HG02973 (cell line): ENCODE data around the gene VPREB3.

Experiments used
- ATAC-seq: cut with Tn5 transposase; IDR thresholded peaks from one replicate; pipeline ENCODE4 v1.9.1; 2021; ENCODE audit warnings: moderate library complexity; ENCODE audit not compliant: unreplicated experiment

Gene VPREB3

DNA sequence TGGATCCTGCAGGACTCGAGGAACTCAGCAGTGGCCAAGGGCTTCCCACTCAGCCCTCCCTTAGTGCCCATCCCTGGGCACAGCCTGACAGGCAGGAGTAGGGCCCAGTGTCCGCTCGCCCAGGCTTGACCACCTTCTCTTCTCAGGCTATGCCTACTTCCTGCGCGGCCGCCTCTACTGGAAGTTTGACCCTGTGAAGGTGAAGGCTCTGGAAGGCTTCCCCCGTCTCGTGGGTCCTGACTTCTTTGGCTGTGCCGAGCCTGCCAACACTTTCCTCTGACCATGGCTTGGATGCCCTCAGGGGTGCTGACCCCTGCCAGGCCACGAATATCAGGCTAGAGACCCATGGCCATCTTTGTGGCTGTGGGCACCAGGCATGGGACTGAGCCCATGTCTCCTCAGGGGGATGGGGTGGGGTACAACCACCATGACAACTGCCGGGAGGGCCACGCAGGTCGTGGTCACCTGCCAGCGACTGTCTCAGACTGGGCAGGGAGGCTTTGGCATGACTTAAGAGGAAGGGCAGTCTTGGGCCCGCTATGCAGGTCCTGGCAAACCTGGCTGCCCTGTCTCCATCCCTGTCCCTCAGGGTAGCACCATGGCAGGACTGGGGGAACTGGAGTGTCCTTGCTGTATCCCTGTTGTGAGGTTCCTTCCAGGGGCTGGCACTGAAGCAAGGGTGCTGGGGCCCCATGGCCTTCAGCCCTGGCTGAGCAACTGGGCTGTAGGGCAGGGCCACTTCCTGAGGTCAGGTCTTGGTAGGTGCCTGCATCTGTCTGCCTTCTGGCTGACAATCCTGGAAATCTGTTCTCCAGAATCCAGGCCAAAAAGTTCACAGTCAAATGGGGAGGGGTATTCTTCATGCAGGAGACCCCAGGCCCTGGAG, 29.3 kb upstream of the VPREB3 start:
- ATAC-seq: no peak

DNA sequence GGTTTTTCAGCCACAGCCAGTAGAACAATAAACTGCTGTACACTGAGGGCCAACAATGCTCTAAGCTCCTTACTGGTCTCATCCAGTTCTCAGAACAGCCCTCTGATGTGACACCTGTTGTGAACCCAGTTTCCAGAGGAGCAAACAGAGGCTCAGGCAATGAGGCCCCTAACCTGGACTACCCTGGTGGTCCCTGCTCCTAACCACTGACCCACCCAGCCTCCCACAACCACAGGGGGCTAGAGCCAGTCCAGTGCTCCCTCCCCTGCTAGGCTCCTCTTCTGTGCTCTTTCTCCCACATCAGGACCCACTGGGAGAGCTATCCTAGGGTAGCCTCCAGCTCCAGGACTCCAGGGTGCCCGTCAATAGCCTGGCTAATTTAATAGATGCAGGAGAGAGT, 28.5 kb upstream of the VPREB3 start:
- no peak for ATAC-seq

- ATAC-seq: no peak
These were observed 28.0 kb upstream of the VPREB3 start for GRCh38 chr22:23782252-23782651.

- ATAC-seq: no peak
These were observed 27.4 kb upstream of the VPREB3 start for GRCh38 chr22:23781511-23782183.

DNA sequence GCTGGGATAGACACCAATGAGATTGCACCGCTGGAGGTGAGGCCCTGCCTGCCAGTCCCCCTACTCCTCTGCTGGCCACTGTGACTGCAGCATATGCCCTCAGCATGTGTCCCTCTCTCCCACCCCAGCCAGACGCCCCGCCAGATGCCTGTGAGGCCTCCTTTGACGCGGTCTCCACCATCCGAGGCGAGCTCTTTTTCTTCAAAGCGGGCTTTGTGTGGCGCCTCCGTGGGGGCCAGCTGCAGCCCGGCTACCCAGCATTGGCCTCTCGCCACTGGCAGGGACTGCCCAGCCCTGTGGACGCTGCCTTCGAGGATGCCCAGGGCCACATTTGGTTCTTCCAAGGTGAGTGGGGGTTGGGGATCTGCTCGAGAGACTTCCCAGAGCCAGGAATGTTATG, 26.8 kb upstream of the VPREB3 start:
- no peak for ATAC-seq

- no peak for ATAC-seq
These were observed 26.0 kb upstream of the VPREB3 start for GRCh38 chr22:23780146-23780748.

- no peak for ATAC-seq
These were observed 25.5 kb upstream of the VPREB3 start for GRCh38 chr22:23779731-23780130.

GRCh38 chr22:23779083-23779482, 24.9 kb upstream of the VPREB3 start:
- no peak for ATAC-seq

GRCh38 chr22:23778577-23778900, 24.3 kb upstream of the VPREB3 start:
- no peak for ATAC-seq

DNA sequence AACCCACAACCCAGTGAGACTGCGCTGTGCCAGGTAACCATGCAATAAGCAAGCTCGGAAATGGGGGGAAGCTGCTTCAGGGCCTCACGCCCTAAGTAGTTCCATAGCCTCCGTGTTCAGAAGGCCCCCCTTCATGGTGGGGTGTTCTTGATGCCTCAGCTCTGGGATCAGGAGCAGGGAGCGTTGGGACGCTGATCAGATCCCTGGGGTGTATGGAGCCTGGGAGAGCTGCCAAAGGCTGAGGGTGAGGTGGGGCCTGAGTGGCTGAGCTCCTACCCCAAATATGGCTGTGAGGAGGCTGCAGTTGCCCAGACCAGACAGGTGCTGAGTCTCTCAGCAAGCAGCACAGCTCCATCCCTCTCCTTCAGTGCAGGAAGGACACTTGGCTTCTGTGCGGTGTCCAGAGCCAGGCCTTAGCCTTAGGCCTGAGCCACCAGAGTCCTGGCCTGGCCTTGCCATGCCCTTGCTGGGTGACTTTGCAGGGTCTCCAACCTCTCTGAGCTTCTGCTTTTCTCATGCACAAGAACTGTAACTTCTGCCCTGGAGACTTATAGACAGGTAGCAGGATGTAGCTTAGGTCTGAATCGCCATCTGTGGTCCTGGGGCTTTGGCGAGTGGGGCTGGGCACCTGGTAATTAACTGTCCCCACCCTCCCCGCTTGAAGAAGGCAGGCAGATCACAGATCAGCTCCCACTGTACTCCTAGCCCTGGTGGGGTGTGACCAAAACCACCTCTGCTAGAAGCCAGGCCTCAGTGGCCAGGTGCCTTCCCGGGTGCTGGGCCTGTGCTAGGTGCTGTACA, 23.8 kb upstream of the VPREB3 start:
- ATAC-seq: no peak

- no peak for ATAC-seq
These were observed 21.7 kb upstream of the VPREB3 start for GRCh38 chr22:23775779-23776375.

GRCh38 chr22:23774922-23775436, 20.8 kb upstream of the VPREB3 start:
- no peak for ATAC-seq

GRCh38 chr22:23774114-23774921, 20.1 kb upstream of the VPREB3 start:
- ATAC-seq: no peak

DNA sequence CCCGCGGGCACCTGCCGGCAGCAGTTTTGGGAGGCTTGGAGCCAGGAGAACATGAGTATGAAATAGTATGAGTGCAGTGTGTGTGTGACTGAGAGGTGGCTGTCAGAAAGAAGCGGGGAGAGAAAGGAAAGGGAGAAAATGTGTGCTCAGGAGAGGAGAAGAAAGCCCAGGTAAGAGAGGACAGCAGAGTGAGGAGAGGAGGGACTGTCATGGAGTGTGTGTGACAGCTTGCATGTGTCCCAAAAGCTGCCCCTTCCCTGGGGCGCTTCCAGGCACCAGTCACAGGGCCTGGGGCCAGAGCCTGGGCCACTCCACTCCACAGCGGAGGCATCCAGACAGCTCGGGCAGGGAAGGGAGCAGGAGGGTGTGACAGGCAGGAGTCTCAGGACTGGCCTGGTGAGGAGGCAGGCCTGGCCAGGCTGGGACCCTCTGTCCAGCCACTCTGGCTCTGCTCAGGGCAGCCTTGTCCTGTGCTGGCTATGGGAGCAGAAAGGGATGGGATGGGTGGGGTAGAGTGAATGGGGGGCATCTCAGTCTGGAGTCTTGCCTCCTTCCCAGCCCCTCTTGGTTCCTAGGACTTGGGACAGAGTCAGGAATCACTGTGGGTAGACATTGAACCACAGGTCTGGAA, 19.4 kb upstream of the VPREB3 start:
- no peak for ATAC-seq

DNA sequence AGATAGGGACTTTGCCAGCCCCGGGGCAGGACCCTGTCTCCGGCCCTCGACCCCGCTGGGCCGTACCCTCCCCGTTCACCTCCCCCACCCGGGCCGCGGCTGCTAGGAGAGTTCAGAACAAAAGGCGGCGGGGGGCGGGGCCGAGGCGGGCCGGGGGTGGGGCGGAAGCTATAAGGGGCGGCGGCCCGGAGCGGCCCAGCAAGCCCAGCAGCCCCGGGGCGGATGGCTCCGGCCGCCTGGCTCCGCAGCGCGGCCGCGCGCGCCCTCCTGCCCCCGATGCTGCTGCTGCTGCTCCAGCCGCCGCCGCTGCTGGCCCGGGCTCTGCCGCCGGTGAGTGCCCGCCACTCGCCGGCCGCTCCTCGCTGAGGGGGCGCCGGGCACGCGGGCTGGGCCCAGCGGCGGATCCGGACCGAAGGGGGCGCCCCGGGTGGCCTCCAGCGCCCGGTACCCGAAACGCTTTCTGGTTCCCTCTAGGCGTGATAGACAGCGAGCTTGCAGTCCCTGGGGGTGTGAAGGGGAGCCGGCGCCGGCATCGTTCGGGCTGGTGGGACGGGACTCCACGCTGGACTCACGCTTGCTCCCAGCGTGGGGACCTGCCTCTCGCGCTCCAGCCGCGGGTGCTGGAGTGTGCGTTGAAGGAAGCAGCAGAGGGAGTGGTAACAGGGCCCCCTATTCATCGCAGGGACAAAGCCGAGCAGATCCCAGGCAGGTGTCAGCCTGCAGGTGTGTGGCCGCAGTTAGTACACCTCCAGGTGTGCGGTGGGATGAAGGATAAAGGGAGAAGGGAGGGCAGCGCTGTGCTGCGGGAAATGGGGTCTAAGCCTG, 18.6 kb upstream of the VPREB3 start, which contains the start of gene MMP11:
TSS of gene MMP11 (plus strand) at position 201 of the 825 bp plus-strand sequence. CDS start at position 223, 22 bp downstream.
- ATAC-seq: no peak

GRCh38 chr22:23772315-23772648, 18.1 kb upstream of the VPREB3 start:
- ATAC-seq: no peak

- ATAC-seq: no peak
These were observed 15.2 kb upstream of the VPREB3 start for GRCh38 chr22:23769321-23769965.
